Measurements from ENCODE around the gene VCAN.

VCAN gene

DNA sequence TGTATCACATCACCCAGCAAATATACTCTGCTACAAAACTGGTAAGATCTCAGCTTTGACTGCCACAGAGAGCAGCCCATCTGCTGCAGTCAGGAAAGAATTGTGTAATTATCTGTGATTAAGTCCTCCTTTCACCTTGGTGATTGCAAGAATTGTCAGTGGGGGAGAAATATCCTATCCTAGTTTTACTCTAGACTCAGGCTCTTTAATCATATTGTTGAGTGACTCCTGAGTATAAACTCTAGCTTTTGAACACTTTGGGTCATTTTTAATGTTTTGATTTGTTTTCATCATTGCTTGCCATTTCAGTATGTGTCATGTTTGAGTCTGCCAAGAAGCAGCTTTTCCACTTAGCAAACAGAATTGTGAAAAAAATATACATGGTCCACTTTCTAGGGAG is 32.1 kb downstream of the VCAN start:
- no peak for DNase-seq

DNA sequence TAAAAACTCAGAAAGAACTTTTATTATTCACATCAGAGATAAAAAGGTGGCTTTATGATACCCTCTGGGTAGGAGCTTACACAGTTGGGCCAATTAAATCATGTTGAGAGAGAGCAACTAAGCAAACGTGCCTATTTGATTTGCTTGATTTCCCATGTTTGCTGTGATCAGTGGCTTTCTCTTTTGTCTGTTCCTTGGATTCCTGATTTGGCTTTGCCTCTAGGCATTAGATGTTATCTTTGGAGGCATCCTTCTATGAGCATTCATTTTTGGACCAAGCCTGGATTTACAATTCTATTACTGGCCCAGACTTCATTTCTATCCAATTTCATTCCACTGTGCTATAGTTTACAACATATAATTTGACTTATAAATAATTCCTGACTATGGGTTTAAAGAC is 35.9 kb downstream of the VCAN start:
- no peak for DNase-seq

GRCh38 chr5:83509540-83509939 is 38.0 kb downstream of the VCAN start:
- DNase-seq = no peak

GRCh38 chr5:83510260-83510659 is 38.7 kb downstream of the VCAN start:
- DNase-seq = no peak

DNA sequence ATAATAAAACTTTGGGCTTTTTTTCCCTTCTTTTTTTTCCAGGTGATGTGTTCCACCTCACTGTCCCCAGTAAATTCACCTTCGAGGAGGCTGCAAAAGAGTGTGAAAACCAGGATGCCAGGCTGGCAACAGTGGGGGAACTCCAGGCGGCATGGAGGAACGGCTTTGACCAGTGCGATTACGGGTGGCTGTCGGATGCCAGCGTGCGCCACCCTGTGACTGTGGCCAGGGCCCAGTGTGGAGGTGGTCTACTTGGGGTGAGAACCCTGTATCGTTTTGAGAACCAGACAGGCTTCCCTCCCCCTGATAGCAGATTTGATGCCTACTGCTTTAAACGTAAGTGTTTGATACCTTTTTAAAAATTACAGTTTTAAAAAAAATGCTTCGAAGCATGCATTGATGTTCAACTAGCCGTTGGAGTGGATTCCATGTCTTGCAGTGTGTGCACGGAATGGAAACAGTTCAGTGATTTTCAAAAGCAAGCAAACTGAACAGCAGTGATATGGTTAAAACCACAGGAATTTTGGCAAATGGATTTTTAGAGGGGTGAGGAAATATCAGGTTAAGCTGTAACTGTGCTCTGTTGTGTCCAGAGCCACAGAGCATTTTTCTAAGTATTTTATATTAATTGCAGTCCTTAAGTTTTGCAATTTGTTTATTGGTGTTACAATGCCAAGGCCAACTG is 40.7 kb downstream of the VCAN start:
- no peak for DNase-seq

- no peak for DNase-seq
Measured at GRCh38 chr5:83513081-83513480, 41.5 kb downstream of the VCAN start.

DNA sequence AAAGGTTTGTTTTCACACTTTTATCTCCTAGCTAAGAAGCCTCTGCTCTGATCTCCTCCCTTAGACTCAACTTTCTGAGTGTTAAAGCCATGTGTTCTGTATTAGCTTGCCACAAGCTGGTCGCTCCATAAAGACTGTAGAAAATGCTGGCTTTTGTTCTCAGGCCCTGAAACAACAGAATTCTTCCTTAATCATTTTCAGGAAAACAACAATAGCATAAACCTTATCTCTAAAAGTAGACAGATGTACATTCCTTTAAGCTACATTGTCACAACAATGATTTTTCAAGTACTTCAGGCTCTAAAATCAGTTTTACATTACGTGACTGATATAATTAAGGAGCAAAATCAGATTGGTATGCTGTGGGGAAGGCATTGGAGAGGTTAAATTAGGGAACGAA is 41.9 kb downstream of the VCAN start:
- no peak for DNase-seq

- DNase-seq = no peak
Measured at GRCh38 chr5:83516377-83516776, 44.8 kb downstream of the VCAN start.

DNA sequence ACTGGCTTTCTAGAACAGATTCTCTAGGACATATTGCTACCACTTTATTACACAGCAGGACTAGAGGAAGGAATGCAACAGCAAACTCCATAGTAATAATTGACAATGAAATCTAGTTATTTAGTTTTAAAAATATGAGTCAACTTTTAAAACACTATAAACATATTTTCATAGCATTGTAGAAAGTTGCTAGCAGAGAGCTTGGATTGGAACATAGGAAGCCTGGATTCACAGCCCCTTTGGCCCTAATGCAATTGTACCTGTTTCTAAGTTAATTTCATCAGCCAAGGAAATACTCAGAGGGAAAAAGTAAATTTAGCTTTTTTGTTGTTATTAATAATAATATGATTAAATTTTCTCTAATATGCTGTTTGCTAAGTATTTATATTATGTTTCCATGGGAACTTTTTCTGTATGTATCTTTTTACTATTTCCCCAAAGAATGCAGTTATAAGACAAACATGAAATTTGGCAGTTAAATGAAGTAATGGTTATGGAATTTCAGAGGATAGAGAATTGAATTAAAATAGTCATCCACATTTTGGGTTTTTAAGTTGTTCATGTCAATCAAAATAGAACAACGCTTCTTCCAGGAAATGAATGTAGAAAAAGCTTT is 45.6 kb downstream of the VCAN start:
- DNase-seq = no peak

DNA sequence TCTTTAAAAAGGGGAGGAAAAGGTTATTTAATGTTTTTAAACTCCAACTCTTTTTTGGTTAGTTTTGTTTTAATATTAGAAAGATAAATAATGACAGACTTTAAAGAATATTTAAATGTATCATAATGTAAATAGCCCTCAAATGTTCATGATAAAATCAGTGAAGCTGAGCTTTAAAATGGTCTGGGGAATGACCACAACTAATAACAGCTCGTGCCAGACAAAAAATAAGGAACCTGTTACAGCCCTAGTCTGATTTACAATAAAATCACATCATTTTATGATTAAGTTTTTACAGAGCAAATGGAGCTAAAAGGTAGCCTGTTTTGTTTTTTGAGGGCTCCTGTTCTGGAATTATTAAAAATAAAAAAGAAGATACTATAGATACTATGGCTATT is 46.1 kb downstream of the VCAN start:
- no peak for DNase-seq

- no peak for DNase-seq
Measured at GRCh38 chr5:83518319-83519061, 46.9 kb downstream of the VCAN start.

DNA sequence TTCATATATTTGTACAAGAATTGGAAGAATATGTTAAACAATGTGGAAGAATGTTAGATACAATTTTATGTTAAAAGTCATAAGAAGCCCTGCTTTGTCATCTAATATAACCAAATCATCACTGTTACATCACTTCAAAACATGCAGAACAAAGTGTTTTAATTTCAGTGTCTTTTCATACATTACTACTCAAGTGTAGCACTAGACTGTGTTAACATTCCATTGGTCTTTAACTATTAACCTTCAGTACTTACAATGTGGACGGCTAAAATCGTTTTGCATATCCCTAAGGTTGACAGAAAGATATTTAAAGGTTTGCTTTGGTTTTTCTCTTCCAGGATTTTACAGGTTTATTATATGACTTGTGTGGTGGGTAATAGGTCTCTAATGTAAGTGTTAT is 50.9 kb downstream of the VCAN start:
- DNase-seq = no peak

- no peak for DNase-seq
Measured at GRCh38 chr5:83523929-83524328, 52.4 kb downstream of the VCAN start.

DNA sequence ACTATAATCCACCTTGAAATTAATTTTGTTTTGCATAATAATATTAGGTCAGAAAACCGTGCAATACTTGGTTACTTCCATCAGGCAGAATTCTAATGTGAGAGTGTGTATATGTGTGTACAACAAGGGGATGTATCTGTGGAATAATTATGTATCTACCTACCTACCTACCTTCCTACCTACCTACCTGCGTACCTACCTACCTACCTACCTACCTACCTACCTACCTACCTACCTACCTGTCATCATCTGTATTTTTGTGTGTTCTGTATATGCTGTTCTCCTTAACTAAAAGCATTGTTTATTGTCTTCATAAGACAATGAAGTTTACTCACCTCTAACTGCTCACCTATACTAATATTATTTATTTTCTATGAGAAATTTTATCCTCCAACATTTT is 52.8 kb downstream of the VCAN start:
- DNase-seq = no peak

- no peak for DNase-seq
Measured at GRCh38 chr5:83524991-83525390, 53.4 kb downstream of the VCAN start.

DNA sequence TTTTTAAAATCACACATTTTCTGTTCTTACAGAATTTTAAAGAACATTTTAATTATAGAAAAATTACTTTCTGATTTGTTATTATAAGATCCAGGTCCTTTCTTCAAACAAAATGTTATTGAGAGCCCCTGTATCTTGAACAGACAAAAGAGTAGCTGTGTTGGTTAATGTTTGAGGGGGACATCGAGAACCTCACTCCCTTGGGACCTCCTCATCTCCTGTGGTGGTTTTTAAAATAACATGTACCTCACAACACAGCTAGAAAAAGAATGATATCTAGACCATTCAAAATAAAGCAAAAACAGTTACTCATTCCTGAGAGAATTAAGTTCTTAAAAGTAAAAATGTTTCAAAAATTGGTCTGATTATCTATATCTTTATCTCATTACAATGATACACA is 54.7 kb downstream of the VCAN start:
- DNase-seq = no peak

DNA sequence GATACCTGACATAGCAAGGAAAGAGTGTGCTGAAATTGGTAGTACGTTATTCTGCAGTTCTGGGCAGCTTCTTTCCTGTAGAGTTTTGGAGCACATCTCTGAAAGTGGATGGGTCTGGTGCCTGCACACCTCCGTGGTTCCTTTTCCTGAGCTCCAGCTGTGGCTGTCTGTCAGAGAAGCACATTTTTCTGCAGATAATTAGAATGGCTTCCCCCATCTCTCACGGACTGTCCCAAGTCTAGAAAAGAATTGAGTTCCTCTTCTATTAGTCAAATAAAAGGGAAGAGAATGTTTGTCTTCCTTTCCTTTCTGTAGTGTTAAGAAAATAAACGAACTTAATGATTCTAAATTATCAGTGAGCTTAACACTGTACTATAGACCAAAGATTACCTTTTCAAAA is 55.7 kb downstream of the VCAN start:
- no peak for DNase-seq

DNA sequence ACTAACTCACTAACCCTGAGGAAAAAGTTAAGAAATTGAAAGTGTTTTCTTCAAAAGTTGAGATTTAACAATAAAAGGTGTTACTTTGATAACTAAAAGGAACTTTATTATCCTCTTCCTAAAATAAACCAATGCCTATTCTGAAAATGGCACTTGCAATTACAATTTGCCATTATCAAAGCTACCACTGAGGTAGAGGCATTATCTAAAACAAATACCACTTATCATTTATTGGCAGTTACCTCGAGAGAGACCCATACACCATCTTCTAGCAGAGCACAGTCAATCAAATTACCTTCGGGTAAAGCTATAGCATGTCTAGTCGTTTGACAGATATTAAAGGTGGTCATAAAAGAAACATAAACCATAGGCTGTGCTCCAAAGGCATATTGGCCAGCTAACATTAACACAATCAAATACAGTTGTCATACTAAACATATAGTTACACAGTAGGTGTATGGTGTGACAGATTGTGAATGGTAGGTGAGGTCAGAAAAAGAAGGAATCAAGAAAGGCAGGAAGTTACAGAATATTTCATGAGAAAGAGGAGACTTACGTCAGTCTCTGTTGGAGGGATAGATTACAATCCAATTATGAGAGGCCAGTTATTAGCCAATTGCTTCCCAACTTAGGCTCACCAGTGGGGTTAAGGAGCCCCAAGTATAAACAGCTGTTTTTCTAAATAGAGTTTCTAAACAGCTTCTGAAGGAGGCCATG is 56.3 kb downstream of the VCAN start:
- DNase-seq = no peak

GRCh38 chr5:83528439-83528769 is 56.9 kb downstream of the VCAN start:
- DNase-seq = no peak

GRCh38 chr5:83530193-83530592 is 58.6 kb downstream of the VCAN start:
- no peak for DNase-seq

- DNase-seq = no peak
Measured at GRCh38 chr5:83531661-83532060, 60.1 kb downstream of the VCAN start.

- no peak for DNase-seq
Measured at GRCh38 chr5:83538786-83539462, 67.4 kb downstream of the VCAN start.

GRCh38 chr5:83539463-83539790 is 67.9 kb downstream of the VCAN start:
- DNase-seq = no peak
